Smooth muscle cell (in vitro differentiated cells): ENCODE data around the gene MAP1LC3B. TPM values are rescaled to one million over a fixed set of nuclear protein-coding genes. Genes with fewer than 3 reads are reported as not detected.
"Not testable (repeated sequence)": the region's sequence is repeated elsewhere in the genome, so short reads cannot be mapped to it uniquely, and the experiment has no call there.

Source experiments
- DNase-seq: peaks from one replicate; lab custom pipeline; 2025; ENCODE audit not compliant: unreplicated experiment; lab: John Stamatoyannopoulos, UW
- H2AFZ ChIP-seq: fragments of 200-600 bp; sonication (generic); 2 replicates; pipeline ENCODE4 v1.6.0; 2016; ENCODE audit warnings: antibody characterized with exemption, low read depth, mild to moderate bottlenecking
- H3F3A ChIP-seq: fragments of 200-600 bp; sonication (generic); 2 replicates; pipeline ENCODE4 v1.6.0; 2017; ENCODE audit warnings: antibody characterized with exemption, low read depth
- H3K27ac ChIP-seq: fragments of 200-600 bp; sonication (generic); 2 replicates; pipeline ENCODE4 v1.5.1; 2016; ENCODE audit warnings: low read depth, mild to moderate bottlenecking
- H3K27me3 ChIP-seq: fragments of 200-600 bp; sonication (generic); 2 replicates; pipeline ENCODE4 v1.6.1; 2016; ENCODE audit warnings: low read depth, mild to moderate bottlenecking
- H3K36me3 ChIP-seq: fragments of 200-600 bp; sonication (generic); 2 replicates; pipeline ENCODE4 v1.5.1; 2016; ENCODE audit warnings: low read depth
- H3K4me1 ChIP-seq: fragments of 200-600 bp; sonication (generic); 2 replicates; pipeline ENCODE4 v1.5.1; 2016; ENCODE audit warnings: low read depth
- H3K4me2 ChIP-seq: fragments of 200-600 bp; sonication (generic); 2 replicates; pipeline ENCODE4 v1.6.0; 2016; ENCODE audit warnings: mild to moderate bottlenecking
- H3K4me3 ChIP-seq: fragments of 200-600 bp; sonication (generic); 2 replicates; pipeline ENCODE4 v1.5.1; 2016; ENCODE audit warnings: mild to moderate bottlenecking
- H3K79me2 ChIP-seq: fragments of 200-600 bp; sonication (generic); 2 replicates; pipeline ENCODE4 v1.6.0; 2016; ENCODE audit warnings: low read depth, mild to moderate bottlenecking
- H3K9ac ChIP-seq: fragments of 200-600 bp; sonication (generic); 2 replicates; pipeline ENCODE4 v1.6.0; 2016; ENCODE audit warnings: low read depth
- H3K9me3 ChIP-seq: fragments of 200-600 bp; sonication (generic); replicated peaks from 2 replicates; pipeline ENCODE4 v1.5.1; 2016; ENCODE audit warnings: low read depth
- H4K20me1 ChIP-seq: fragments of 200-600 bp; sonication (generic); 2 replicates; pipeline ENCODE4 v1.6.0; 2016; ENCODE audit warnings: low read depth
- WGBS: methylation state at CpG from one replicate; pipeline ENCODE4 v1.1.7; 2016; ENCODE audit warnings: low lambda C conversion rate; 5-methylcytosine and 5-hydroxymethylcytosine counted together
- polyA plus RNA-seq: library from polyadenylated mRNA; unstranded; fragments of >200 nt; fragmentation: Nextera tagmentation; extraction: Ambion mirVana; gene quantifications from 2 replicates; pipeline ENCODE4 v1.2.1, GENCODE V29; 2016
- total RNA-seq: library from RNA; depleted of rRNA; stranded (reverse); fragments of >200 nt; gene quantifications from 2 replicates; pipeline ENCODE4 v1.2.3, GENCODE V29; 2014
- TF ChIP-seq, protein P1 (sequence below): fragments of 200-600 bp; sonication (generic); IDR thresholded peaks from 2 replicates; pipeline ENCODE4 v1.5.1; 2017; ENCODE audit warnings: borderline replicate concordance, mild to moderate bottlenecking, antibody characterized with exemption; ENCODE audit not compliant: insufficient read depth, poor library complexity, severe bottlenecking

The MAP1LC3B gene
- total and polyA plus RNA-seq, 2 experiments from 2014 or later: 77.5 to 107 TPM

DNA sequence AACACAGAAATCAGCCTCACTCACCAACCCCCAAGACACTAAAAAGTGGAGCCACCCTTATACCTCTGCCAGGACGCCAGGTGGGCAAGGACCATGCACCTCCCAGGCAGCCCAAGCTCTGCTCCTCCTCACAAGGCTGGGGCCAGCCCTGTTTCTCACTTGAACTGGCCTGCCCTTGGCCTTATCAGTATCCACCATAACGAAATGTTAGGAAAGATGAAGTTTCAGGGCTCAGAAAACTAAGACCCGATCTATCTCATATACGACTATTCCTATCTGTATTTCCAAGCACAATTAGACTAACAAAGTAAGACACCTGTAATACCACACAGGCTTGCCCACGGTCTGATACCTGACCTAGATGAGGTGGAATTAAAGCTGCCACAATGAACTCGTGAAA lies 15.5 kb upstream of the MAP1LC3B start:
- no peaks in the 10 kb centered on the region for H3K4me1 ChIP-seq

DNA sequence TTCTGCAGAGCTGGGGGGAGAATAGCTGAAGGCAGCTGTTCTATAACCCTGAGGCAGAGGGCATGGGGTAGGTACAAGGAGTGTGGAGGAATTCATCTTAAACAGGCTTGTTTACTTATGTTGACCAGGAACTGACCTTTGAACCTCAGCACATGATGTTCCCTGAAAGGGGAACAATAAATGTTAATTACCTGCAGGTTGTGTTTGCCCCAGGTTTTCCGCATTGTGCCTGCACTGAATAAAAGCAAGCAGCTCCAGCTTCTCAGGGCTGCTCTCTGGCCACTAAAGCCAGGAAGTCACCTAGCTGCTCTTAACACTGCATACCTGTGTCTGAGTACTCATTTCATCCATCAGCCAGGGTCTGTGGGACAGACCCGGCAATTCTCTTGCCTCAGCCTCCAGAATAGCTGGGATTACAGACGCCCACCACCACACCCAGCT lies 12.8 kb upstream of the MAP1LC3B start:
- H3K9ac ChIP-seq, H3K27me3 ChIP-seq, H3F3A ChIP-seq, H3K27ac ChIP-seq, H3K4me3 ChIP-seq, H2AFZ ChIP-seq, H3K4me1 ChIP-seq, H3K36me3 ChIP-seq, H3K4me2 ChIP-seq, DNase-seq, H3K9me3 ChIP-seq: not testable (repeated sequence)
- WGBS: 93% methylated on average over 3 of the region's 3 CpGs
- Histone ChIP-seq H4K20me1 (peaks cover 88% of the 10 kb centered on the region), H3K79me2 (peaks cover 84% of the 10 kb centered on the region)

More for the DNA sequence above, 15.5 kb upstream of the MAP1LC3B start:
- TF ChIP-seq, protein P1, sequence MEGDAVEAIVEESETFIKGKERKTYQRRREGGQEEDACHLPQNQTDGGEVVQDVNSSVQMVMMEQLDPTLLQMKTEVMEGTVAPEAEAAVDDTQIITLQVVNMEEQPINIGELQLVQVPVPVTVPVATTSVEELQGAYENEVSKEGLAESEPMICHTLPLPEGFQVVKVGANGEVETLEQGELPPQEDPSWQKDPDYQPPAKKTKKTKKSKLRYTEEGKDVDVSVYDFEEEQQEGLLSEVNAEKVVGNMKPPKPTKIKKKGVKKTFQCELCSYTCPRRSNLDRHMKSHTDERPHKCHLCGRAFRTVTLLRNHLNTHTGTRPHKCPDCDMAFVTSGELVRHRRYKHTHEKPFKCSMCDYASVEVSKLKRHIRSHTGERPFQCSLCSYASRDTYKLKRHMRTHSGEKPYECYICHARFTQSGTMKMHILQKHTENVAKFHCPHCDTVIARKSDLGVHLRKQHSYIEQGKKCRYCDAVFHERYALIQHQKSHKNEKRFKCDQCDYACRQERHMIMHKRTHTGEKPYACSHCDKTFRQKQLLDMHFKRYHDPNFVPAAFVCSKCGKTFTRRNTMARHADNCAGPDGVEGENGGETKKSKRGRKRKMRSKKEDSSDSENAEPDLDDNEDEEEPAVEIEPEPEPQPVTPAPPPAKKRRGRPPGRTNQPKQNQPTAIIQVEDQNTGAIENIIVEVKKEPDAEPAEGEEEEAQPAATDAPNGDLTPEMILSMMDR: no peak
- DNase-seq: no peak
- H3F3A ChIP-seq: no peaks in the 10 kb centered on the region
- H3K9me3 ChIP-seq: no peaks in the 10 kb centered on the region
- peaks cover 90% of the 10 kb centered on the region for H3K79me2 ChIP-seq
- H3K36me3 ChIP-seq: no peaks in the 10 kb centered on the region
- H3K27ac ChIP-seq: no peak overlapping the region
- no peaks in the 10 kb centered on the region for H3K27me3 ChIP-seq
- no peak overlapping the region for H2AFZ ChIP-seq
- 97% methylated on average over 6 of the region's 6 CpGs for WGBS
- no peak overlapping the region for H3K9ac ChIP-seq
- H4K20me1 ChIP-seq: peaks cover 97% of the 10 kb centered on the region
- H3K4me2 ChIP-seq: no peak overlapping the region
- H3K4me3 ChIP-seq: no peak overlapping the region

DNA sequence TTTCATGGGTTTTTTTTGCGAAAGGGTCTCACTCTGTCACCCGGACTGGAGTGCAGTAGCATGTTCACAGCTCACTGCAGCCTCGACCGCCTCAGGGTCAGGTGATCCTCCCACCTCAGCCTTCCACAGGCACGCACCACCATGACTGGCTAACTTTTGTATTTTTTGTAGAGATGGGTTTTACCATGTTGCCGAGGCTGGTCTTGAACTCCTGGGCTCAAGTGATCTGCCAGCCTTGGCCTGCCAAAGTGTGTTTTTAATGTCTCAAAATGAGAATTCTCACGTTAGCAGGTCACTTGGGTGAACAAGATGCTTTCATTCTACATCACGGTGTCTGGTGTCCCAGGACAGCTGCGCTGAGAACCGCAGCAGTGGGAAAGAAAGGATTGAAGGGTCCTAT lies 11.7 kb upstream of the MAP1LC3B start:
- 96% methylated on average over 10 of the region's 10 CpGs for WGBS
- Histone ChIP-seq H3K27me3 (no peaks in the 10 kb centered on the region), H3K9ac (no peak overlapping the region), H3K27ac (no peak overlapping the region), H2AFZ (no peak overlapping the region), H3K4me2 (no peak overlapping the region), H3F3A (no peaks in the 10 kb centered on the region), H3K36me3 (no peaks in the 10 kb centered on the region), H3K79me2 (peaks cover 73% of the 10 kb centered on the region), H3K4me3 (no peak overlapping the region), H3K9me3 (no peaks in the 10 kb centered on the region), H3K4me1 (peaks cover 9% of the 10 kb centered on the region), H4K20me1 (peaks cover 77% of the 10 kb centered on the region)
- TF ChIP-seq, protein P1: no peak
- no peak for DNase-seq

DNA sequence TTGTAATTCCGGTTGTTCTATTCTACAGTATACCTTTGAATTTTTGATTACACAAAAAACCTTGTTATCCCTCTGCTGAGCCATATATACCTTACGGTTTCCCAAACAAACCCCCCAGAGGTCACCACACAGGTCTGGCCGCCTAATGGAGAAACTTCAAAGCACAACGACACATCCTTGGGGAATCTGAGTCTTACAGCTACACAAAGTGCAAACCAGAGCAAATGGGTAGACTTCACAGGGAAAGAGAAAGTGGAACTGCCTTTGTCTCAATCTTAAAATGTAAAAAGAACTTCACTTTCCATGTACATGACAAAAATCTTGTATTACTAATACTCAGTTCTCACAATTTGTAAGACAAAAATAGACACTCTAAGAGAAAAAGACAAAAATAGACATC lies 11.3 kb upstream of the MAP1LC3B start:
- H3K79me2 ChIP-seq: peaks cover 68% of the 10 kb centered on the region
- WGBS: 72% methylated on average over 4 of the region's 4 CpGs
- no peak overlapping the region for H3K4me2 ChIP-seq
- no peak overlapping the region for H3K9ac ChIP-seq
- DNase-seq: no peak
- H3K4me3 ChIP-seq: no peak overlapping the region
- no peaks in the 10 kb centered on the region for H3K36me3 ChIP-seq
- H4K20me1 ChIP-seq: peaks cover 73% of the 10 kb centered on the region
- H3K9me3 ChIP-seq: no peaks in the 10 kb centered on the region
- H3K4me1 ChIP-seq: peaks cover 9% of the 10 kb centered on the region
- H3K27me3 ChIP-seq: no peaks in the 10 kb centered on the region
- no peak overlapping the region for H3K27ac ChIP-seq
- TF ChIP-seq, protein P1: no peak
- no peak overlapping the region for H2AFZ ChIP-seq
- H3F3A ChIP-seq: no peaks in the 10 kb centered on the region
